Lower leg skin (tissue), 3 donors: Measurements from ENCODE around the gene IRF2BP1.

Experiments
- CTCF ChIP-seq, 3 donors: fragments of 450-650 bp; IDR thresholded peaks; one replicate each; pipeline ENCODE4 v1.5.1; 2016; ENCODE audit warnings: antibody characterized with exemption in 3 of 3, mild to moderate bottlenecking in 3 of 3, moderate library complexity in 2 of 3
- POLR2A ChIP-seq, 2 donors: fragments of 450-650 bp; IDR thresholded peaks; one replicate each; pipeline ENCODE4 v1.6.1; 2016 to 2017; ENCODE audit warnings: antibody characterized with exemption in 2 of 2, mild to moderate bottlenecking in 1 of 2, moderate library complexity in 1 of 2

- TF ChIP-seq CTCF (IDR thresholded peaks at IDR 0.05): no peak
- TF ChIP-seq POLR2A (IDR thresholded peaks at IDR 0.05): no peak
Measured at GRCh38 chr19:45919678-45920077, 33.7 kb upstream of the IRF2BP1 start.
